GM04503 (cell line): ENCODE results near the gene PERCC1.
"Not testable (repeated sequence)": the region's sequence is repeated elsewhere in the genome, so short reads cannot be mapped to it uniquely, and the experiment has no call there.

Experiments used
- DNase-seq: peaks from one replicate; pipeline ENCODE4 v3.0.0-alpha.2; 2012; ENCODE audit warnings: low read depth

The PERCC1 gene

DNA sequence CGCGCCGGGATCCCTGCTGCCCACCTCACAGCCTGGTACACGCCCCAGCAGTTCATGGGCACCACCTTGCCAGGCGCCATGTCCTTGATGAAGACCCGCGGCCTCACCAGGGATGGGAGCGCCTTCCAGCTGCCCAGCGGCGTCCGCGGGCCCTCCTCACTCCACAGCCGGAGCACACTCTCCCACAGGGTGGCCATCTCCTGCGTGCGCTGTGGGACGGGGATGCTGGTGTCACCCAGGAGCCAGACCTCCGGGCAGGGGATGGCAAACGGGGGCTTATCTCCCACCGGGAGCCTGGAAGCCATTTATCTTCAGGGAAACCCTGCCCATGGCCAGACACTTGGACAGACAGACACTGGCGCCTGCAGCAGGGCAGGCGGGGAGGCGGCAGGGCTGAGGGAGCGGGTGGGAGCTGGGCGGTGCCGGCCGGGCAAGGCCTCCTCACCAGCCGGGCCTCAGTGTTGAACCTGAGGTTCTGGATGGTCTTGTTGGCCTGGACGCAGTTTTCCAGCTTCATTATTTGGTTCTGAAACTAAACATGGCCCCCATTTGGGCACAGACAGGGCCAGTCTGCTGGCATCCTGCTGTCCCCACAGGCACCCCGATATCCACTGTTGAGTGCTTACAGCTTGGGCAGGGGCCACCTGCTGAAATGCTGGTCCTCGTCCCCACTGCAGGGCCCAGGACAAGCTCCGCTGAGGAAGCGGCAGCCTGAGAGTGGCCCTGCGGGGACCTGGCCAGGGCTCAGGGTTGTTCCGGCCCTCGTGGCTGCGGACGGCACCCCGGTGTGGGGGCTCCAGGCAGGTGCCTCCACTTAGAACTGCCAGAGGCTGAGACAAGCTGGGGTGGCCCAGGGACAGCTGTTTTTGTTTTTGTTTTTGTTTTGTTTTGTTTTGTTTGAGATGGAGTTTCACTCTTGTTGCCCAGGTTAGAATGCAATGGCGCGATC lies 4.0 kb downstream of the PERCC1 start:
- no peak for DNase-seq

DNA sequence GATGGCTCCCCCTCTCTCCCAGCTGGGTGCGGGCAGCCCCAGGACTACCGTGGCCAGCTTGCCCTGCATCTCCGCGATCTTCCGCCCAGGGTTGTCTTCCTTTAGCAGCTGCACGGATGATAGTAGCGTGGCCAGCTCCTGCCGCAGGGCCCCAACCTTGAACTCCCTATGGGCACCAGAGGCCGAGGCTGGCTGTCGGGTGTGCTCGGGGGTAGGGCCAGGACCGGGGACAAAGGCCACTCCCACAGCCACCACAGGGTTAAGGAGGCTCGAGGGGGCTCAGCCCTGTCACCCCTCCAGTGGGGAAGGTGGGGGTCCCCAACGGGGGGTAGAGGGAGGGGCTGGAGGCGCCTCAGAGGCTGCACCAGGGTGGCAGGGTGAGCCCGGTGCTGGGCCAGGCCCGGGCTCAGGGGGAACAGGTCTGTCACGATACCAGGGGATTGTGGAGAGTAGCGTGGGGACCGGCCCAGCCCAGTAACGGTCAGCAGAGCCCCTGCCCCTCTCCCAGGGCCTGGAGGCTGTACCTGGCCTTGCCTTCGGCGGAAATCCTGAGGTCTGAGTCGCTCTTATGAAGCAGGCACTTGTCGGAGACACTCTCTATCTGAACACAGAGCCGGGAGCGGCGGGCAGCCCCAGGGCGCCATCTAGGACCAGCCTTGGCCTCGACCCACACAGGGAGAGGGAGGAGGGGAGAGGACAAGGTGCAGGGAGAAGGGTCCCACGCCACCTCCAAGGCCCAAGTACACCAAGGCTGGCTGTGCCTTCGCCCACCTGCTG lies 5.2 kb downstream of the PERCC1 start:
- DNase-seq: no peak

DNA sequence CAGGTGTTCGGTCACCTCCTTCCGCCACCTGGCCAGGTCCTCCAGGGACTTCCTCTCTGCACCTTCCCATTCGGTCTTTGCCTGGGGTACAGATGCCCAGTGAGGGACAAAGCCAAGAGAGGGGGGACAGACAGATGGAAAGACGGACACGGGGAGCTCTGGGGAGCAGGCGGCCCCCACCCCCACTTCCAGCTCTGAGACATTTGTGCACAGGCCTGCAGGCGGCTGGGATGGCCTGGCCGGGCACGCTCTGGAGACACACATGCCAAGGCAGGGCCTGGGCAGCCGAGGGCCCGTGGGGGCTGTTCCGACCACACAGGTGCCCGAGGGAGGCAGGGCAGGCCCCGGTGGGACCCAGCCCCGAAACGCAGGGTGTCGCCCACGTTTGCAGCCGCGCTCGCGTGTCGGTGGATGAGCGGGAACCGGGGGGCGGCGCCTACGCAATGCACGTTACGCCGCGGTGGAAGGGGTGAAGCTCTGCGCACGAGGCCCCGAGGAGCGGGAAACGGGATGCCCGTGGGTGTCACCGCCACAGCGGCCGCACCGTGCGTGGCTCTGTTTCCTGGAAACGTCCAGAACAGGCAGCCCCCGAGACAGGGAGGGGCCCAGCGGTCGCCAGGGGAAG lies 6.0 kb downstream of the PERCC1 start:
- DNase-seq: no peak

DNA sequence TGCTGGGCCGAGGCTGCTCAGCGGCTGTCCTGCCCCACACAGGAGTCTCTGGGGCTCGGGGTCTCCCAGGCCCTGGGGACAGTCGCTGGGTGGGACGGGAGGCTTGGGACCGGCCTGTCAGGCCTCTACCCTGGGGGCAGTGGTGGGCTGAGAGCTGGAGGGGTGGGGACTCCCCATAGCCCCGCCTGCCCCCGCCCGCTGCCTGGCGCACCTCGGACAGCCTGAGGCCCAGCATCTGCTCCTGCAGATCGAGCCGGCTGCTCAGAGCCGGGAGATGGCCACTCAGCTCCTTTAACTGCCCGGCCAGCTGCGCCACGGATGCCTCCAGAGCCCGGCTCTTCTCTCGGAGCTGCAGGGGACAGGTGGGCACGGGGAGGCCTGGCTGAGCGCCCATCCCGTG lies 6.7 kb downstream of the PERCC1 start:
- no peak for DNase-seq

DNA sequence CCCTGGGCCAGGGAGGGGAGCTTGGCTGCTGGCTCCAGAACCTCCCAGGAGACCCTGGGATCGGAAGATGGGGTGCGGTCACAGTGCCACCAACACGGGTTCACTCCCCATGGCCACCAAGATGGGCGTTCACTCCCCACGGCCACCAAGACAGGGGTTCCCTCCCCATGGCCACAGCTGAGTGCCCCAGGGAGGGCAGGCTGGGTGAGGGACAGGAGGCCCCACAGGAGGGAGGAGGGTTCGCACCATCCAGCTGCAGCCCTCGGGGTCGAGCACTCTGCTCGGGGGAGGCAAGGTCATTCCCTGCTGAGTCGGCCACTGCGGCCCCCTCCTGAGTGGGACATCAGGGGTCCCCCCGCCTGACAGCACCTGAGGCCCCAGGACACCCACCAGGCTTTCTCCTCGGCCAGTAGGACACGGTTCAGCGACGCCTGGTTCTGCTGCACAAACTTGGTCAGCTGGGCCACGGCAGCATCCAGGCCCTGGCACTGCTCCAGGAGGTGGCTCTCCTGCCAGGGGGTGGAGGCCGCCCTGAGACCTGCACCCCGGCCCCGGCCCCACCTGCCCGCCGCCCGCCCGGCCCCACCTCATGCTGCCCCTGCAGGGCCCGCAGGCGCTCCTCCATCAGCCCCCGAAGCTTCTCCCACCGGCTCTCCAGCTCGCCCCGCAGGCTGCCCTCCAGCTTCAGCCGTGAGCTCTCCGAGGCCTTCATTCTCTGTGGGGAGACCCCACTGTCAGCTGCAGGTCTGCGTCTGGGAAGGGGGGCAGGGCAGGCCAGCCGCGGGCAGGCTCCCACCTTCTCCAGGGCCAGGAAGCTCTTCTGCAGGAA lies 7.6 kb downstream of the PERCC1 start:
- no peak for DNase-seq

DNA sequence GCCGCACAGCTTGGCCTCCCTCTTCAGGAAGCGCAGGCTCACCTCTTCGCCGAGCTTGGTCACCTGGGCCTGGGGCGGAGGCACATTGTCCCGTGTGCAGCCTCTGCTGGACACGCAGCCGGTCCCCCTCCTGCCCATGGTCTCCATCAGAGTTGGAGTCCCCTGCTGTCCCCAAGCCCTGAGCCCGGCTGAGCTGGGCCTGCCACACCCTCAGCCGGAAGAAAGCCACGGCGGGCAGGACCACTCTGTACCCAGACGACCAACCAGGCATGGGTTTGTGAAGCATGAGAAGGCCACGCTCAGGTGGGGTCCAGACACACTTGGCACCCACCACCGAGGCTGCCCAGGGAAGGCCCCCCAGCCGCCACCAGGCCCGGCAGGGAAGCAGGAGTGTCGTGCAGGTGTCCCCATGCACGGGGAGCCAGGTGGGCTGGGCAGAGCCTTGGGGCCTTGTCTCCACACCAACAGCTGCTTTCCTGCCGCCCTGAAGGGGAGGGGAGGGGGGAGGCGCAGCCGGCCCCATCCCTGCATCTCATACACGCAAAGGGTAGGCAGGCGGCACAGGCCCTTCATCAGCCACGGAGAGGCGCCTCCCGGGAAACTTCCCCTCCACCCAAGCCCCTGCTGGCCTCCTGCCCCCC lies 8.3 kb downstream of the PERCC1 start:
- DNase-seq: no peak

DNA sequence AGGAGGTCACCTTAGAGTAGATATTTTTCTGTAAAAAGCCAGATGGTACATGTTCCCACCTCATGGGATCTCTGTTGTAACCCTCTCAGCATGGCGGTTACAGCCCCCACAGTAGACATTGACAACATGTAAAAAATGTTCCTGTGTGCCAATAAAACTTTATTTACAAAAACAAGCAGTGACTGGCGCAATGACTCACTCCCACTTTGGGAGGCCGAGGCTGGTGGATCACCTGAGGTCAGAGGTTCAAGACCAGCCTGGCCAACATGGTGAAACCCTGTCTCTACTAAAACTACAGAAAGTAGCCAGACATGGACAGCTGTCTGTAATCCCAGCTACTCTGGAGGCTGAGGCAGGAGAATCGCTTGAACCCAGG lies 8.8 kb downstream of the PERCC1 start:
- not testable (repeated sequence) for DNase-seq

DNA sequence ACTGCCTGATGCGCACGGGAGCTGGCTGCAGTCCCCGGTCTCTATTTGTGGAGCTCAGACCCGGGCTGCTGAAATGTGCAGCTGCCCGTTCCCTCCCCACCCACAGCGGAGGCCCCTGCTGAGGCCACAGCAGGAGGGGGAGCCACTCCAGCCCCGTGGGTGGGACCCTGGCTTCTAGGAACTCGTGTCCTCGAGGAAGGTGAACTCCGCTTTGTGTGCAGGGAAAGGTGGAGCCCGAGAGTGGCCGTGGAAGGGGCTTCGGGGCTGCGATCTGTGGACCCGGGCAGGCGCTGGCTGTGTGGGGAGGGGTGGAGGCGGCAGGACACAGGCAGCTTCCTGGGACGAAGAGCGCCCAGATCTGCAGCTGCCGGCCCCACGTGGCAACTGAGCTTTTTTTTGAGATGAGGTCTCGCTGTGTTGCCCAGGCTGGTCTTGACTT lies 10.5 kb downstream of the PERCC1 start:
- DNase-seq: no peak

DNA sequence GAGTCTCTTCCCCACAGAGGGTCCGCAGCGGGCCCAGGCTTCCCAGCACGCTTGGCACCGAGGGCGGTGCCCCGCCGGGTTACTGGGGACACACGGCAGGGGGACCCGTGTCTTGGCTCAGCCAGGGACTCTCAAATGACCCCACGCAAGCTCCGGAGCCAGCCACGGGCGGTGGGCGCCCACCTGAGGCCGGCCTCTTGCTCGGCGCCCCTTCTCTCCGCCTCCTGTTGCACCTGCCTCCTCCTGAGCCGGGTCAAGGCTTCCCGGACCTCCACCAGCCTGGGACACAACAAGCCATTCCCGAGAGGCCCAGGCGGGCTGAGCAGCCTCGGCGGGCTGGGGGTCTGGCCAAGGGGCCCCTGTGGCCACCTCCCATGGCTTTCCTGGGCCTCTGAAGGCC lies 11.8 kb downstream of the PERCC1 start:
- DNase-seq: no peak

DNA sequence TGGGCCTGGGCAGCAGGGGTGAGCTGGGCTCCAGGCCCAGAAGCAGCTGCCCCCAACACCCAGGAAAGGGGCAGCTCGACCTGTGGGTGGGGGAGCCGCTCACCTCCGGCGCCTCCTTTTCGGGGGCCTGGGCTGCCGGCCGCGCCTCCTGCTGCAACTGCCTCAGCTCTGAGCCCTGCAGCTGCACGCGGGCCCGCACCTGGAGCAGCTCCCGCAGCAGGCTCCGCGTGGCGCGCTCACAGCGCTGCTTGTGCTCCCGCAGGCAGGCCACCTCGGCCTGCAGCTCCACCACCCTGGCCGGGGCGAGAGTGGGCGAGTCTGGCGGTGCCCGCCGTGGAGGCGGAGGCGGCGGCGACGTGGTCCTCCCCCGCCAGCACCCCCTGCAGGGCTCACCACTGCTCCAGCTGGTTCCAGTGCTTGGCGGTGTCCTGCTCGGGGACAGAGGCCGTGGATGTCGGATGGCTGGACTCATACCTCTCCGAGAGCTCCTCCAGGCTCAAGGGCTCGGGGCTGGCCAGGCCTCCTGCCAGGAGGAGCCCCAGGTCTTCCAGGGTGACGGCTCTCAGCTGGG lies 12.6 kb downstream of the PERCC1 start:
- no peak for DNase-seq

DNA sequence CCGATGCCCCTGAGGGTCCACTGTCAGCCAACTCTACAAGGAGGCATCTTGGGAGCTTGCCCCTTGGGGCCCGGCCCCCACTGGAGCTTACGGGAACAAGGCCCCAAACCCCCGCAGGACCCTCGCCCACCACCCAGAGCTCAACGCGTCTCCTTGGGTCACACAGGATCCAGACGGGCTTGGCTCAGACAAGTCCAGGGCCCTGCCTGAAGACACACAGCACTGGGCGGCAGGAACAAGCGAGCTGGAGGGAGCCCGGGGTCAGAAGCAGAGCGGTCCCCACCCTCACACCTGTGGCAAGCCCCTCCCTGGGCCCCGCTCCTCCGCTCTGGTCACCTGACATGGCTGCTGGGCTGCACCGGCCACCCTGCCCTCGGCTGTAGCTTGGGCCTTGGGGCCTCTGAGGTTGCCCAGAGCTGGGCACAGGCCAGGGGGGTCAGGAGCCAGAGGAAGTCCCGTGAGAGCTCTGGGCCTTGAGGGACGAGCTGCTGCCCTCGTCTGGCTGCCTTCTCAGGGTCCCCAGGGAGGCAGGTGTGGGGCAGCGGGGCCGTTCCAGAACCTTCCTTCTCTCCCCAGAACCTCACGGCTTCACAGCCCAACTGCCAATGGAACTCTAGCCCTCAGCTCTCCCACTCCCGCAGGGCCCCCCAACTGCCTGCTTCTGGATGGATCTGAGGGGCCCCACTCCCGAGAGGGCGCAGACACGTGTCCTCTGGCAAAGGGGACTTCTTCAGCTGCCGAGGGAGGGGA lies 13.3 kb downstream of the PERCC1 start, which contains the start of gene CCDC154:
TSS of gene CCDC154 (minus strand) at position 577 of the 750 bp plus-strand sequence. CDS start at position 343, 234 bp downstream.
- no peak for DNase-seq

DNA sequence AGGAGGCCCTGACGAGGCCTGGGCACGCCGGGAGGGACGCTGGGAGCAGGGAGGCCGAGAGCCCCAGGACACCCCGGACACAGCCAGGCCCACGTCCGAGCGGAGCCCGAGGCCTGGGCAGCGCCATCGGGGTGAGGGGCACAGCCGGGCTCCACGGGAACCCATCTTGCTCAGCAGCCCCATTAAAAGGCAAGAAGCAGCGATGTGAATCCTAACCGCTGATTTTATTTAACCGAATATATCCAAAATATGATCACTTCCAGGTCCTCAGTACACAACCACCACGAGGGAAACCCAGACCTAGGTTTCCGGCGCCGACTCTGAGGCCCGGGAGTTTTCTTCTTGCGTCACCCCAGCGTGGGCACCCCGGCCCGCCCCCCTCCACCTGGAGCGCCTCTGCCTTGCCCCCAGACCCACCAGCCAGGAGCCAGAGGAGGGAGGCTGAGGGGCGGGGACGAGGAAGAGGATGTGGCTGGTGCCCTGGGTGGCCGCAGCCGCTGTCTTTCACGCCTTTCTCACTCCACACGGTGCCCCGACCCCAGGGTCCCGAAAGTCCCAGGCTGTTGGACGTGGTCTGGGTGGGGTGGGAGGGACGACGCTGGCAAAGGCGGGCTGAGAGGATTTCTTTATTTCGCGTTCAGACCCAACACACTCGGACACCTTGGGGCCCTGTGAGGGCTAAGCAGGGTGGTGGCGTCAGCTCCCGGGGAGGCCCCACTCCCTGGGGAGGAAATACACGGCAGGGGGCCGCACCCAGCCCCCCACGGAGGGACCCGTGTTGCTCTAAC lies 14.0 kb downstream of the PERCC1 start:
- no peak for DNase-seq

DNA sequence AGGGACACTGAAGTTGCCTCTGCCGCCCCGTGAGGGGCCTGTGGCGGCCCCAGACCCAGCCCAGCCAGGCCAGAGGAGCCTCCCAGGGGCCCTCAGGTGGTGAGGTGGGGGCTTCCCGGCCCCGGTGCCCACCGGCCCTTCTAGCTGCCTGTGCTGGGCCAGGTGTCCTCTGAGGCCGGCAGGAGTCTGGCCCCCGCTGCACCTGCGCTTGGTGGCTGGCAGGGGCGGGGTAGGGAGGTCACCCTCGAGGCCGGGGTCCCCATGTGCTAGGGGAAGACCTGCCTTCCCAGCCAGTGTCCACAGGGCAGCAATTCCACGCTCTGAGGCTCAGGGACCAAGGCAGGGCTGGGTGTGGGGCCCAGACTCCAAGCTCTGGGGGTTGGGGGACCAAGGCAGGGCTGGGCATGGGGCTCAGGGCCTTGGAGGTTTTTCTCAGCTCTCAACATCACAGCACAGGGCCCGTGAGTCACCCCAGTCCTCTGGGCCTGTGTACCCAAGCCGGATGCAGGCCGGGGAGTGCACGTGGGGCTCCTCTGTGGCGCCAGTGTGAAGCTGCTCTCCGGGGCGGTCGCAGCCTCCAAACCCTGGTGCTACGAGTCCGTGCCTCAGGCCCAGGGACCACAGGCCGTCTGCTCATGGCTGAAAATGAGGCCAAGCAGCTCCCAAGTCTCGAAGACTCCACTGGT lies 14.8 kb downstream of the PERCC1 start:
- no peak for DNase-seq

DNA sequence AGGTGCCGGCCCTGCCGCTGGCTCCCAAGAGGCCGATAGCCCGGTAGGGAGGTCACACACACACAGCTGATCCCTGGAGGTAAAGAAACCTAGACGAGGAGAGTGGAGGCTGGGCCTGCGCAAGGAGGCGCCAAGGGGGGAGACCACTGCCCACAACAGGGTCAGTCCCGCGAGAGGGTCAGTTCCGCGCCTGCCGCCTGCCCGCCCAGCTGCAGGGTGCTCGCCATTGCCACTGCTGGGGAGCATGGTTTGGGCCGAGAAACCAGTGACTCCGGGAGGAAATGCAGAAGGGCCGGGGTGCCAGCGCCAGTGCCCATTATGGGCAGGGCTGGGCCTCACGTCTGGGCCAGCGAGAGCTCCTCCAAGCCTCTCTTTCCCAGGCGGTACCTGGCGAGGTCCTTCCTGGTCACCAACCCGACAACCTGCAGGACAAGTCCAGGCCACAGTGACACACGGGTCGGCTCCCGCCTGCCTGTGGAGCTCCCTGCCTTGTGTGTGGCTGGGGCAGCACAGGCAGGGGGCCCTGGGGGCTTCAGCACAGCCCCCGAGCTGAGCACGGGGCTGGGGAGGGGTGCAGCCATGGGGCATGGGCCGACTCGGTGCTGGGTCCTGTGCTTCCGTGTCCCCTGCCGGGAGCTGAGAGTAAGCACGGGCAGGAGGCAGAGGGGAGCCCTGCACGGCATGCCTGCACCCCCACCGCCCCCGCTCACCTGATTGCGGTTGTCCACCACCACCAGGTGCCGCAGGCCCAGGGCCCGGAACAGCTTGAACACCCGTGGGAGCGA lies 15.6 kb downstream of the PERCC1 start:
- DNase-seq: no peak

DNA sequence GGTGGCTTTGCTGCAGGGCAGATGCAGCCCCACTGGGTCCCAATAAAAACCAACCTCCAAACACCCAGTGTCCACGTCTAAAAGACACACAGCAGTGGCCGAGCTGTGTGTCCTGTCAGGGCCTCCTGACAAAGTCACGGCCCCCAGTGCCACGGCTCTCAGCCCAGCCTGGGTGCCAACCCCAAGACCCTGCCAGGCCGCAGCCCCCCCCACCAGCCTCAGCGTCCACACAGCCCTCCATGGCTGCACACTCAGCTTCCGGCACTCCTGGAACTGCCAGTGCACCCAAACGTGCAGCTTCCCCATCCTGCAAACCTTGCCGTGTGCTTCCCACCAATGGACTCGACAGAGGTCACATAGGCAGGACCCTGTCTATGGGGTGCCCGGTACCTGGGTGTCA lies 17.1 kb downstream of the PERCC1 start:
- DNase-seq: no peak

DNA sequence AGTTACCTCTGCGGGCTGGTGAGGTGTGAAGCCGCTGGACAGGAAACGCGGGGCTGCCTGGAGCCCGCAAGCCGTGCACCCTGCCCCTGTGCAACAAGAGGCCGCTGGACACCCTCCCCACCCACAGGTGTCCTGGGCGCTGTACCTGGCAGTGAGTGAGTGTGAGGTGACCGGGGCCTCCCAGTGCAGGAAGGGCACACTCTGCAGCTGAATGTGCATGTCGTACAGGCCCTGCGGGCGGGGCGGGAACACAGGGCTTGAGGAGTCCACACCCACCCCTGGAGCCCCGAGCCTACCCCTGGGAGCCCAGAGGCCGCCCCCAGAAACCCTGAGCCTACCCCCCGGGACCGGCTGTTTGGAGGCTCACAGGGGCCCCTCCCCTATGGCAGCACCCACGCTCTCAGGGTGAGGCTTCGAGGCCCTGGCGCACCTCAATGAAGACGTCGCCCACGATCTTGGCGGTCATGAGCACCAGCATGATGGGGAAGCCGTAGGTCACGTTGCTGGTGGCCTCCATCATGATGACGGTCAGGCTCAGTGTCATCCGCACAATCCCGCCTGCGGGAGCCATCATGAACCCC lies 17.7 kb downstream of the PERCC1 start:
- DNase-seq: no peak

DNA sequence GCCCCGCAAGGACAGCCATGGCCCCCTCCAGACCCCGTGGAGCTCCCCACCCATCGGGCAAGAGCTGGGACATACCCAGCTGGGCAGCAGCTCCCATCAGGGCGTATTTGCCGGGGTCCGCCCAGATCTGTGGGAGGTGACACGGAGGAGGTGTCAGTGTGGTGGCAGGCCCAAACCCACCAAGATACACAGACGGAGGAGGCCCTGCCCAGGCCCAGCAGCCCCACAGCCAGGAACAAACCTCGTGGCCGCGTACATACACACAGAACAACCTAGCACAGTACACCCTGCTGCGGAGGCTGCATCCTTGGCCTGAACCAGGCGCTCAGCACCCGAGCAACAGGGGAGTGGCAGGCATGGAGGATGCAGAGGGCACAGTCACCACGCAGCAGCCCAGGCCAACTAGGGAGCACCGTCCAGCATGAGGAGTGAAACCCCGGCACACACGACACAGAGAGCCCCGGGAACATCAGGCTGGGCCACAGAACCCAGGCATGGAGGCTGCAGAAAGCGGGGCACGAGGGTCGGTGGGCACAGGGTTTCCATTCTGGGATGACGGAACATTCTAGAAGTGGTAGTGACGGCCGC lies 18.4 kb downstream of the PERCC1 start:
- DNase-seq: no peak
